Measurements from ENCODE around the gene NAT8. TPM values are rescaled to one million over a fixed set of nuclear protein-coding genes. Genes with fewer than 3 reads are reported as not detected.
"Not testable (repeated sequence)": the region's sequence is repeated elsewhere in the genome, so short reads cannot be mapped to it uniquely, and the experiment has no call there.

NAT8 gene
- total RNA-seq, 1 experiment from 2014 or later: not detected

- intact Hi-C loops (cut with micrococcal nuclease; ENCODE audit: unreplicated experiment); H3K27me3 ChIP-seq (ENCODE audit: control insufficient read depth, insufficient read depth, low read length); H3K9me3 ChIP-seq (ENCODE audit: control insufficient read depth, insufficient read depth, low read depth, low read length); H3K36me3 ChIP-seq (ENCODE audit: control insufficient read depth, insufficient read depth, low read length); in situ Hi-C loops (cut with HindIII; ENCODE audit: low pct_unique_long_range_greater_than_20kb, low sequenced_read_pairs); DNase-seq (ENCODE audit: low read depth, low spot score); BruUV-seq (replicated peaks); POLR2A ChIA-PET; H3K4me3 ChIP-seq (ENCODE audit: low read depth in 2 of 2, low read length in 2 of 2); H3K27ac ChIP-seq (ENCODE audit: low read length); H3K4me1 ChIP-seq (ENCODE audit: control insufficient read depth, insufficient read depth, low read length): not testable (repeated sequence)
- peak; percentile 76 for TF ChIP-seq CTCF (IDR thresholded peaks at IDR 0.05)
- CTCF ChIA-PET: interaction anchor here (0.7 to 1.1 kb wide), 3 partner anchors 16 to 296 kb away, joined by 3 to 5 read pairs (median 3); no protein-coding TSS in a partner anchor
- peak; percentile 77 for ATAC-seq
Measured at GRCh38 chr2:73679951-73680571, 37.8 kb upstream of the NAT8 start.

GRCh38 chr2:73679237-73679636 lies 37.0 kb upstream of the NAT8 start:
- DNase-seq (ENCODE audit: low read depth, low spot score); H3K4me3 ChIP-seq (ENCODE audit: low read depth in 2 of 2, low read length in 2 of 2); intact Hi-C loops (cut with micrococcal nuclease; ENCODE audit: unreplicated experiment); ATAC-seq; BruUV-seq (replicated peaks); H3K36me3 ChIP-seq (ENCODE audit: control insufficient read depth, insufficient read depth, low read length); in situ Hi-C loops (cut with HindIII; ENCODE audit: low pct_unique_long_range_greater_than_20kb, low sequenced_read_pairs); H3K27ac ChIP-seq (ENCODE audit: low read length); H3K4me1 ChIP-seq (ENCODE audit: control insufficient read depth, insufficient read depth, low read length); POLR2A ChIA-PET; H3K9me3 ChIP-seq (ENCODE audit: control insufficient read depth, insufficient read depth, low read depth, low read length); H3K27me3 ChIP-seq (ENCODE audit: control insufficient read depth, insufficient read depth, low read length): not testable (repeated sequence)
- CTCF ChIA-PET: interaction anchor here (1.1 kb wide), 1 partner anchor 69 kb away, joined by 5 read pairs; no protein-coding TSS in a partner anchor

GRCh38 chr2:73678008-73678407 lies 35.8 kb upstream of the NAT8 start:
- CTCF ChIA-PET; in situ Hi-C loops (cut with HindIII; ENCODE audit: low pct_unique_long_range_greater_than_20kb, low sequenced_read_pairs); H3K4me1 ChIP-seq (ENCODE audit: control insufficient read depth, insufficient read depth, low read length): not testable (repeated sequence)

GRCh38 chr2:73676211-73676610 lies 34.0 kb upstream of the NAT8 start:
- H3K36me3 ChIP-seq (ENCODE audit: control insufficient read depth, insufficient read depth, low read length); intact Hi-C loops (cut with micrococcal nuclease; ENCODE audit: unreplicated experiment); H3K4me3 ChIP-seq (ENCODE audit: low read depth in 2 of 2, low read length in 2 of 2); H3K27me3 ChIP-seq (ENCODE audit: control insufficient read depth, insufficient read depth, low read length); BruUV-seq (replicated peaks); H3K9me3 ChIP-seq (ENCODE audit: control insufficient read depth, insufficient read depth, low read depth, low read length); DNase-seq (ENCODE audit: low read depth, low spot score); H3K4me1 ChIP-seq (ENCODE audit: control insufficient read depth, insufficient read depth, low read length); ATAC-seq; POLR2A ChIA-PET; H3K27ac ChIP-seq (ENCODE audit: low read length); in situ Hi-C loops (cut with HindIII; ENCODE audit: low pct_unique_long_range_greater_than_20kb, low sequenced_read_pairs); CTCF ChIA-PET: not testable (repeated sequence)

More at GRCh38 chr2:73678008-73678407, 35.8 kb upstream of the NAT8 start:
- H3K4me3 ChIP-seq (ENCODE audit: low read depth in 2 of 2, low read length in 2 of 2); intact Hi-C loops (cut with micrococcal nuclease; ENCODE audit: unreplicated experiment); DNase-seq (ENCODE audit: low read depth, low spot score); H3K9me3 ChIP-seq (ENCODE audit: control insufficient read depth, insufficient read depth, low read depth, low read length); H3K27me3 ChIP-seq (ENCODE audit: control insufficient read depth, insufficient read depth, low read length); H3K27ac ChIP-seq (ENCODE audit: low read length); H3K36me3 ChIP-seq (ENCODE audit: control insufficient read depth, insufficient read depth, low read length); BruUV-seq (replicated peaks); POLR2A ChIA-PET; ATAC-seq: not testable (repeated sequence)

GRCh38 chr2:73674696-73675157 lies 32.5 kb upstream of the NAT8 start:
- DNase-seq (ENCODE audit: low read depth, low spot score); ATAC-seq; H3K4me3 ChIP-seq (ENCODE audit: low read depth in 2 of 2, low read length in 2 of 2); POLR2A ChIA-PET; intact Hi-C loops (cut with micrococcal nuclease; ENCODE audit: unreplicated experiment); H3K27me3 ChIP-seq (ENCODE audit: control insufficient read depth, insufficient read depth, low read length); CTCF ChIA-PET; H3K36me3 ChIP-seq (ENCODE audit: control insufficient read depth, insufficient read depth, low read length); in situ Hi-C loops (cut with HindIII; ENCODE audit: low pct_unique_long_range_greater_than_20kb, low sequenced_read_pairs); H3K27ac ChIP-seq (ENCODE audit: low read length); H3K9me3 ChIP-seq (ENCODE audit: control insufficient read depth, insufficient read depth, low read depth, low read length); H3K4me1 ChIP-seq (ENCODE audit: control insufficient read depth, insufficient read depth, low read length); BruUV-seq (replicated peaks): not testable (repeated sequence)

- POLR2A ChIA-PET; DNase-seq (ENCODE audit: low read depth, low spot score); ATAC-seq; H3K27me3 ChIP-seq (ENCODE audit: control insufficient read depth, insufficient read depth, low read length); intact Hi-C loops (cut with micrococcal nuclease; ENCODE audit: unreplicated experiment); H3K4me1 ChIP-seq (ENCODE audit: control insufficient read depth, insufficient read depth, low read length); BruUV-seq (replicated peaks); H3K27ac ChIP-seq (ENCODE audit: low read length); in situ Hi-C loops (cut with HindIII; ENCODE audit: low pct_unique_long_range_greater_than_20kb, low sequenced_read_pairs); H3K36me3 ChIP-seq (ENCODE audit: control insufficient read depth, insufficient read depth, low read length); CTCF ChIA-PET; H3K4me3 ChIP-seq (ENCODE audit: low read depth in 2 of 2, low read length in 2 of 2); H3K9me3 ChIP-seq (ENCODE audit: control insufficient read depth, insufficient read depth, low read depth, low read length): not testable (repeated sequence)
Measured at GRCh38 chr2:73669976-73670375, 27.8 kb upstream of the NAT8 start.

- H3K4me1 ChIP-seq (ENCODE audit: control insufficient read depth, insufficient read depth, low read length); H3K36me3 ChIP-seq (ENCODE audit: control insufficient read depth, insufficient read depth, low read length); H3K27me3 ChIP-seq (ENCODE audit: control insufficient read depth, insufficient read depth, low read length); H3K27ac ChIP-seq (ENCODE audit: low read length); H3K4me3 ChIP-seq (ENCODE audit: low read depth in 2 of 2, low read length in 2 of 2); intact Hi-C loops (cut with micrococcal nuclease; ENCODE audit: unreplicated experiment); DNase-seq (ENCODE audit: low read depth, low spot score); BruUV-seq (replicated peaks); H3K9me3 ChIP-seq (ENCODE audit: control insufficient read depth, insufficient read depth, low read depth, low read length); ATAC-seq; POLR2A ChIA-PET; CTCF ChIA-PET; in situ Hi-C loops (cut with HindIII; ENCODE audit: low pct_unique_long_range_greater_than_20kb, low sequenced_read_pairs): not testable (repeated sequence)
Measured at GRCh38 chr2:73667239-73667638, 25.0 kb upstream of the NAT8 start.
